Adrenal gland (tissue), 5 donors: Measurements from ENCODE around the gene CLEC11A.

Experiments used
- POLR2A ChIP-seq, 2 donors: fragments of 450-650 bp; IDR thresholded peaks; one replicate each; pipeline ENCODE4 v1.6.1; 2017; ENCODE audit warnings: antibody characterized with exemption in 2 of 2, mild to moderate bottlenecking in 2 of 2, moderate library complexity in 1 of 2
- TF ChIP-seq, protein P1 (sequence below), 6 experiments: fragments of 450-650 bp in 4 of 6; fragments of 200-600 bp in 2 of 6; sonication (generic) in 1 of 6; IDR thresholded peaks; 1 replicate in 5 of 6; 2 replicates in 1 of 6; pipeline versions ENCODE4 v1.5.1 to v1.8.0; 2016 to 2021; ENCODE audit warnings: antibody characterized with exemption in 6 of 6, mild to moderate bottlenecking in 2 of 6, moderate library complexity in 1 of 6
- donor health status: DM: no; HTN: no; CAD: no.

DNA sequence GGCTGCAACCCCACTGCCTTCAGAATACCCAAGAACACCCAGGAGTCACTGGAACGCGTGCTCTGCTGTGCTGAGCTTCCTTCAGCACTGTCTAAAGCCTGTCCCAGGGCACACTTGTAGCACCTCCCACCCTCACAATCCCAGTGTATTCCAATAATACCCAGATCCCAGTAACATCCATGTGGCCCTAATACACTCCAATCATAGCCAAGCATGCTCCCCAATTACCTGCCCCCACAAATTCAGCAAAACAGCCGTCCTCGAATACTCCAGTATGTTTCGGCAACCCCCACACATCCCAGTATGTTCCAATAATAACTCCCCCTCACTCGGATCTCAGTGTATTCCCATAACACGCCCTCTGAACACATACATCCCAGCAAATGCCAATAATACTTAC, 32.7 kb upstream of the CLEC11A start:
- TF ChIP-seq, protein P1, sequence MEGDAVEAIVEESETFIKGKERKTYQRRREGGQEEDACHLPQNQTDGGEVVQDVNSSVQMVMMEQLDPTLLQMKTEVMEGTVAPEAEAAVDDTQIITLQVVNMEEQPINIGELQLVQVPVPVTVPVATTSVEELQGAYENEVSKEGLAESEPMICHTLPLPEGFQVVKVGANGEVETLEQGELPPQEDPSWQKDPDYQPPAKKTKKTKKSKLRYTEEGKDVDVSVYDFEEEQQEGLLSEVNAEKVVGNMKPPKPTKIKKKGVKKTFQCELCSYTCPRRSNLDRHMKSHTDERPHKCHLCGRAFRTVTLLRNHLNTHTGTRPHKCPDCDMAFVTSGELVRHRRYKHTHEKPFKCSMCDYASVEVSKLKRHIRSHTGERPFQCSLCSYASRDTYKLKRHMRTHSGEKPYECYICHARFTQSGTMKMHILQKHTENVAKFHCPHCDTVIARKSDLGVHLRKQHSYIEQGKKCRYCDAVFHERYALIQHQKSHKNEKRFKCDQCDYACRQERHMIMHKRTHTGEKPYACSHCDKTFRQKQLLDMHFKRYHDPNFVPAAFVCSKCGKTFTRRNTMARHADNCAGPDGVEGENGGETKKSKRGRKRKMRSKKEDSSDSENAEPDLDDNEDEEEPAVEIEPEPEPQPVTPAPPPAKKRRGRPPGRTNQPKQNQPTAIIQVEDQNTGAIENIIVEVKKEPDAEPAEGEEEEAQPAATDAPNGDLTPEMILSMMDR (IDR thresholded peaks at IDR 0.05), result no peak
- TF ChIP-seq POLR2A (IDR thresholded peaks at IDR 0.05), result no peak
